GM12878 (cell line): ENCODE measurements around the gene RDH12. TPM values are rescaled to one million over a fixed set of nuclear protein-coding genes. Genes with fewer than 3 reads are reported as not detected.

ENCODE experiments used
- ATAC-seq: fragments of 200-7000 bp; cut with Tn5 transposase; 3 replicates; pipeline ENCODE4 v1.9.1; 2020; ENCODE audit warnings: mild to moderate bottlenecking, moderate library complexity
- BruUV-seq: library from RNA; stranded (reverse); fragments of 400-500 nt; replicated peaks from 2 replicates; lab custom pipeline; 2021; lab: Mats Ljungman, UMichigan
- CTCF ChIA-PET: fragments of 300-600 bp; sonication (Branson Sonifier 250); formaldehyde crosslinking; extraction: SDS; loops from one replicate; lab custom pipeline; 2021; ENCODE audit warnings: inconsistent platforms; lab: Yijun Ruan, JAX
- POLR2A ChIA-PET: fragments of 350-600 bp; formaldehyde crosslinking; extraction: SDS; loops from one replicate; lab custom pipeline; 2021; ENCODE audit warnings: inconsistent platforms; lab: Charles Lee
- RAD21 ChIA-PET: fragments of 300-600 bp; sonication (Branson Sonifier 250); formaldehyde crosslinking; loops from one replicate; lab custom pipeline; 2023; ENCODE audit warnings: antibody characterized with exemption; ENCODE audit not compliant: unreplicated experiment; lab: Charles Lee
- SMC1A ChIA-PET: fragments of 300-600 bp; sonication (Branson Sonifier 250); formaldehyde crosslinking; loops from one replicate; lab custom pipeline; 2023; ENCODE audit not compliant: unreplicated experiment, uncharacterized antibody; lab: Charles Lee
- DNase-seq: peaks from one replicate; pipeline ENCODE4 v3.0.0-alpha.2; 2011; ENCODE audit warnings: low read depth, low spot score
- FAIRE-seq: peaks from 3 replicates; lab custom pipeline; 2011; peaks lifted over from hg19 to GRCh38; lab: Jason Lieb, UNC
- H2AFZ ChIP-seq: 2 replicates; pipeline ENCODE4 v1.6.0; 2011; ENCODE audit warnings: low read depth, low read length, control low read depth; ENCODE audit not compliant: control insufficient read depth
- H3K27ac ChIP-seq: 2 replicates; pipeline ENCODE4 v1.5.1; 2011; ENCODE audit warnings: control low read depth; ENCODE audit not compliant: control insufficient read depth, insufficient read depth
- H3K27me3 ChIP-seq, 2 experiments: replicated peaks in 1 of 2; 2 replicates each; pipeline versions ENCODE4 v1.6.0 to v1.6.1; 2011; ENCODE audit warnings: low read length in 1 of 2; ENCODE audit not compliant: control insufficient read depth in 2 of 2, insufficient read depth in 2 of 2
- H3K36me3 ChIP-seq, 2 experiments: 2 replicates each; pipeline ENCODE4 v1.5.1; 2011; ENCODE audit warnings: low read length in 1 of 2; ENCODE audit not compliant: control insufficient read depth in 2 of 2, insufficient read depth in 2 of 2
- H3K4me1 ChIP-seq: 2 replicates; pipeline ENCODE4 v1.6.1; 2011; ENCODE audit warnings: mild to moderate bottlenecking, low read length, moderate library complexity, mixed read lengths; ENCODE audit not compliant: control insufficient read depth, insufficient read depth
- H3K4me2 ChIP-seq: 2 replicates; pipeline ENCODE4 v1.6.0; 2011; ENCODE audit warnings: control low read depth; ENCODE audit not compliant: control insufficient read depth, insufficient read depth
- H3K4me3 ChIP-seq: fragments of 200-600 bp; sonication (generic); 2 replicates; pipeline ENCODE4 v1.5.1; 2016
- H3K79me2 ChIP-seq: 2 replicates; pipeline ENCODE4 v1.6.0; 2011; ENCODE audit warnings: low read length; ENCODE audit not compliant: control insufficient read depth, insufficient read depth
- H3K9ac ChIP-seq: 2 replicates; pipeline ENCODE4 v1.8.0; 2011; ENCODE audit warnings: low read length, control low read depth, mixed read lengths; ENCODE audit not compliant: control insufficient read depth, insufficient read depth
- H3K9me3 ChIP-seq: replicated peaks from 3 replicates; pipeline ENCODE4 v1.5.1; 2011; ENCODE audit warnings: mild to moderate bottlenecking, low read length; ENCODE audit not compliant: control insufficient read depth, insufficient read depth
- H4K20me1 ChIP-seq: 2 replicates; pipeline ENCODE4 v1.6.0; 2011; ENCODE audit not compliant: control insufficient read depth, insufficient read depth
- ASH2L ChIP-seq: fragments of 300-600, 200-600 bp; sonication (generic); IDR thresholded peaks from 2 replicates; pipeline ENCODE4 v1.6.1; 2017; ENCODE audit warnings: low read depth, mild to moderate bottlenecking, borderline replicate concordance
- CHD1 ChIP-seq: IDR thresholded peaks from 2 replicates; pipeline ENCODE4 v1.6.1; 2012; ENCODE audit warnings: low read depth, low read length, improper control_type of control experiment
- HDGF ChIP-seq: fragments of 450-650 bp; IDR thresholded peaks from 2 replicates; pipeline ENCODE4 v1.6.1; 2016; ENCODE audit warnings: antibody characterized with exemption
- IRF4 ChIP-seq: IDR thresholded peaks from 2 replicates; pipeline ENCODE4 v1.6.1; 2011; ENCODE audit warnings: low read depth, low read length
- LARP7 ChIP-seq: fragments of 450-650 bp; IDR thresholded peaks from 2 replicates; pipeline ENCODE4 v1.6.1; 2017; ENCODE audit warnings: mild to moderate bottlenecking
- MYB ChIP-seq: fragments of 150-350 bp; IDR thresholded peaks from 2 replicates; pipeline ENCODE4 v1.6.1; 2014; ENCODE audit warnings: mild to moderate bottlenecking, low read depth, low read length, borderline replicate concordance
- RAD21 ChIP-seq: IDR thresholded peaks from 2 replicates; pipeline ENCODE4 v1.6.1; 2011; ENCODE audit warnings: mild to moderate bottlenecking, low read depth, low read length, moderate library complexity; ENCODE audit not compliant: insufficient read depth
- RBBP5 ChIP-seq: fragments of 200-600 bp; sonication (generic); conservative IDR thresholded peaks from 2 replicates; pipeline ENCODE4 v1.6.1; 2016
- SIN3A ChIP-seq: IDR thresholded peaks from 2 replicates; pipeline ENCODE4 v1.6.1; 2012; ENCODE audit warnings: low read depth, low read length, improper control_type of control experiment
- SMAD5 ChIP-seq: IDR thresholded peaks from 2 replicates; pipeline ENCODE4 v1.6.1; 2016; ENCODE audit warnings: antibody characterized with exemption, low read depth
- SREBF1 ChIP-seq: IDR thresholded peaks from 2 replicates; pipeline ENCODE4 v1.6.1; 2012; ENCODE audit warnings: mild to moderate bottlenecking, low read length
- TCF7 ChIP-seq: IDR thresholded peaks from 2 replicates; pipeline ENCODE4 v1.6.1; 2014; ENCODE audit warnings: antibody characterized with exemption, borderline replicate concordance
- WRNIP1 ChIP-seq: IDR thresholded peaks from 2 replicates; pipeline ENCODE4 v1.6.1; 2011; ENCODE audit warnings: low read depth, low read length, improper control_type of control experiment, borderline replicate concordance
- ZBED1 ChIP-seq: IDR thresholded peaks from 2 replicates; pipeline ENCODE4 v1.6.1; 2016; ENCODE audit warnings: borderline replicate concordance
- ZNF384 ChIP-seq: IDR thresholded peaks from 2 replicates; pipeline ENCODE4 v1.6.1; 2012; ENCODE audit warnings: low read depth, mild to moderate bottlenecking, low read length, improper control_type of control experiment, borderline replicate concordance
- WGBS: methylation state at CpG from one replicate; pipeline ENCODE4 v1.1.6; 2016; ENCODE audit warnings: low lambda C conversion rate; ENCODE audit not compliant: insufficient replicate concordance, insufficient coverage; ENCODE audit errors: missing lambda C conversion rate; 5-methylcytosine and 5-hydroxymethylcytosine counted together
- in situ Hi-C: fragments of 300-500 bp; cut with MboI; formaldehyde crosslinking; loops from 9 replicates; pipeline ENCODE4 v1.14.3; 2018; ENCODE audit warnings: mixed read lengths
- intact Hi-C: fragments of 100-400 bp; cut with micrococcal nuclease; formaldehyde crosslinking; loops from one replicate; pipeline ENCODE4 v1.14.2; 2022; ENCODE audit not compliant: unreplicated experiment
- polyA plus RNA-seq, 11 experiments: library from polyadenylated mRNA; depleted of rRNA in 4 of 11; unstranded in 6 of 11; stranded (reverse) in 5 of 11; fragments of >200 nt; fragmentation: Nextera tagmentation in 4 of 11; fragmentation: Illumina TruSeq in 1 of 11; extraction: Ambion mirVana in 4 of 11; extraction: Trizol in 1 of 11; gene quantifications; 1 replicate in 1 of 11; 2 replicates in 10 of 11; pipeline versions ENCODE4 v1.2.1 to v1.2.3, GENCODE V29; 2011 to 2016; ENCODE audit warnings: inconsistent platforms in 2 of 11, missing spikeins in 2 of 11, low read depth in 1 of 11
- total RNA-seq, 4 experiments: library from RNA; depleted of rRNA in 3 of 4; stranded (reverse); fragments of >200 nt in 3 of 4; fragmentation: Illumina TruSeq in 1 of 4; extraction: Trizol in 1 of 4; gene quantifications; 2 replicates each; pipeline versions ENCODE4 v1.2.1 to v1.2.3, GENCODE V29; 2013 to 2021
- TF ChIP-seq, protein P1 (sequence below): IDR thresholded peaks from 2 replicates; pipeline ENCODE4 v1.6.1; 2012; ENCODE audit warnings: low read depth, low read length, improper control_type of control experiment
- TF ChIP-seq, protein P2 (sequence below): fragments of 450-650 bp; IDR thresholded peaks from 2 replicates; pipeline ENCODE4 v1.6.1; 2017; ENCODE audit warnings: mild to moderate bottlenecking, low read depth, inconsistent platforms; ENCODE audit not compliant: poor library complexity, severe bottlenecking
- TF ChIP-seq, protein P3 (sequence below): fragments of 450-650 bp; IDR thresholded peaks from 2 replicates; pipeline ENCODE4 v1.6.1; 2014; ENCODE audit warnings: mild to moderate bottlenecking
- TF ChIP-seq, protein P4 (sequence below): fragments of 450-650 bp; formaldehyde crosslinking; IDR thresholded peaks from 2 replicates; pipeline ENCODE4 v1.4.0; 2022; ENCODE audit warnings: mild to moderate bottlenecking, moderate library complexity

RDH12 gene
- total and polyA plus RNA-seq, 10 of the 15 experiments (the other 5 are each of a cell fraction or from before 2014, with no cell fraction given), result not detected

DNA sequence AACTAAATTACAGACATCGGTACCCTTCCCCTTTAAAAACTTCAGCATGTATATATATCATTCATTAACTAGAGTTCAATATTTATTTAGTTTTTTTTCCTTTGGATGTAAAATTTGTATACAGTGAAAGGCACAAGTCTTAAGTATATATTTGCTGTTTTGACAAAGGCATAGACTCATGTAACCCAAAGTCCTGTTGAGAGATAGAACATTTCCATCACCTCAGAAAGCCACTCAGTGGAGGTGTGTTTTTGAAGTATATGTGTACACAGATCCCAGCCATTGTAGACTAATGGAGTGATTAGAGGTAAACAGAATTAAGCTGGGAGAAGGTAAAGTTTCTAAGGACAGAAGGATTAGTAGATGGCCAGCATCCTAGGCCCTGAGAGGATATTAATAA, 15.4 kb downstream of the RDH12 start:
- no peaks in the 10 kb centered on the region for H3K36me3 ChIP-seq
- no peak overlapping the region for H3K9ac ChIP-seq
- ChIA-PET CTCF (interaction anchor here (0.7 kb wide), 1 partner anchor 145 kb away, joined by 3 read pairs; no protein-coding TSS in a partner anchor), RAD21 (no interaction called here), SMC1A (interaction anchor here (1.4 kb wide), 1 partner anchor 19 kb away, joined by 3 read pairs; no protein-coding TSS in a partner anchor), POLR2A (no interaction called here)
- TF ChIP-seq, protein P1, sequence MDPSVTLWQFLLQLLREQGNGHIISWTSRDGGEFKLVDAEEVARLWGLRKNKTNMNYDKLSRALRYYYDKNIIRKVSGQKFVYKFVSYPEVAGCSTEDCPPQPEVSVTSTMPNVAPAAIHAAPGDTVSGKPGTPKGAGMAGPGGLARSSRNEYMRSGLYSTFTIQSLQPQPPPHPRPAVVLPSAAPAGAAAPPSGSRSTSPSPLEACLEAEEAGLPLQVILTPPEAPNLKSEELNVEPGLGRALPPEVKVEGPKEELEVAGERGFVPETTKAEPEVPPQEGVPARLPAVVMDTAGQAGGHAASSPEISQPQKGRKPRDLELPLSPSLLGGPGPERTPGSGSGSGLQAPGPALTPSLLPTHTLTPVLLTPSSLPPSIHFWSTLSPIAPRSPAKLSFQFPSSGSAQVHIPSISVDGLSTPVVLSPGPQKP, result no peak
- TF ChIP-seq, protein P2, sequence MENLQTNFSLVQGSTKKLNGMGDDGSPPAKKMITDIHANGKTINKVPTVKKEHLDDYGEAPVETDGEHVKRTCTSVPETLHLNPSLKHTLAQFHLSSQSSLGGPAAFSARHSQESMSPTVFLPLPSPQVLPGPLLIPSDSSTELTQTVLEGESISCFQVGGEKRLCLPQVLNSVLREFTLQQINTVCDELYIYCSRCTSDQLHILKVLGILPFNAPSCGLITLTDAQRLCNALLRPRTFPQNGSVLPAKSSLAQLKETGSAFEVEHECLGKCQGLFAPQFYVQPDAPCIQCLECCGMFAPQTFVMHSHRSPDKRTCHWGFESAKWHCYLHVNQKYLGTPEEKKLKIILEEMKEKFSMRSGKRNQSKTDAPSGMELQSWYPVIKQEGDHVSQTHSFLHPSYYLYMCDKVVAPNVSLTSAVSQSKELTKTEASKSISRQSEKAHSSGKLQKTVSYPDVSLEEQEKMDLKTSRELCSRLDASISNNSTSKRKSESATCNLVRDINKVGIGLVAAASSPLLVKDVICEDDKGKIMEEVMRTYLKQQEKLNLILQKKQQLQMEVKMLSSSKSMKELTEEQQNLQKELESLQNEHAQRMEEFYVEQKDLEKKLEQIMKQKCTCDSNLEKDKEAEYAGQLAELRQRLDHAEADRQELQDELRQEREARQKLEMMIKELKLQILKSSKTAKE, result no peak
- TF ChIP-seq ASH2L, result no peak
- no peak for TF ChIP-seq MYB
- no peak for TF ChIP-seq SMAD5
- no peak for TF ChIP-seq LARP7
- TF ChIP-seq, protein P3, sequence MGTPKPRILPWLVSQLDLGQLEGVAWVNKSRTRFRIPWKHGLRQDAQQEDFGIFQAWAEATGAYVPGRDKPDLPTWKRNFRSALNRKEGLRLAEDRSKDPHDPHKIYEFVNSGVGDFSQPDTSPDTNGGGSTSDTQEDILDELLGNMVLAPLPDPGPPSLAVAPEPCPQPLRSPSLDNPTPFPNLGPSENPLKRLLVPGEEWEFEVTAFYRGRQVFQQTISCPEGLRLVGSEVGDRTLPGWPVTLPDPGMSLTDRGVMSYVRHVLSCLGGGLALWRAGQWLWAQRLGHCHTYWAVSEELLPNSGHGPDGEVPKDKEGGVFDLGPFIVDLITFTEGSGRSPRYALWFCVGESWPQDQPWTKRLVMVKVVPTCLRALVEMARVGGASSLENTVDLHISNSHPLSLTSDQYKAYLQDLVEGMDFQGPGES, result no peak
- TF ChIP-seq RAD21, result no peak
- no peak for TF ChIP-seq RBBP5
- TF ChIP-seq HDGF, result no peak
- no peak for TF ChIP-seq TCF7
- no peak for TF ChIP-seq WRNIP1
- TF ChIP-seq ZBED1, result no peak
- no peak for TF ChIP-seq IRF4
- TF ChIP-seq SREBF1, result no peak
- TF ChIP-seq CHD1, result no peak
- TF ChIP-seq, protein P4, sequence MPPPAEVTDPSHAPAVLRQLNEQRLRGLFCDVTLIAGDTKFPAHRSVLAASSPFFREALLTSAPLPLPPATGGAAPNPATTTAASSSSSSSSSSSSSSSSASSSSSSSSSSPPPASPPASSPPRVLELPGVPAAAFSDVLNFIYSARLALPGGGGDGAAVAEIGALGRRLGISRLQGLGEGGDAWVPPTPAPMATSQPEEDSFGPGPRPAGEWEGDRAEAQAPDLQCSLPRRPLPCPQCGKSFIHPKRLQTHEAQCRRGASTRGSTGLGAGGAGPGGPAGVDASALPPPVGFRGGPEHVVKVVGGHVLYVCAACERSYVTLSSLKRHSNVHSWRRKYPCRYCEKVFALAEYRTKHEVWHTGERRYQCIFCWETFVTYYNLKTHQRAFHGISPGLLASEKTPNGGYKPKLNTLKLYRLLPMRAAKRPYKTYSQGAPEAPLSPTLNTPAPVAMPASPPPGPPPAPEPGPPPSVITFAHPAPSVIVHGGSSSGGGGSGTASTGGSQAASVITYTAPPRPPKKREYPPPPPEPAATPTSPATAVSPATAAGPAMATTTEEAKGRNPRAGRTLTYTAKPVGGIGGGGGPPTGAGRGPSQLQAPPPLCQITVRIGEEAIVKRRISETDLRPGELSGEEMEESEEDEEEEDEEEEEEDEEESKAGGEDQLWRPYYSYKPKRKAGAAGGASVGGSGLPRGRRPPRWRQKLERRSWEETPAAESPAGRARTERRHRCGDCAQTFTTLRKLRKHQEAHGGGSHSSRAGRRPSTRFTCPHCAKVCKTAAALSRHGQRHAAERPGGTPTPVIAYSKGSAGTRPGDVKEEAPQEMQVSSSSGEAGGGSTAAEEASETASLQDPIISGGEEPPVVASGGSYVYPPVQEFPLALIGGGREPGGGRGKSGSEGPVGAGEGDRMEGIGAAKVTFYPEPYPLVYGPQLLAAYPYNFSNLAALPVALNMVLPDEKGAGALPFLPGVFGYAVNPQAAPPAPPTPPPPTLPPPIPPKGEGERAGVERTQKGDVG, result no peak
- TF ChIP-seq SIN3A, result no peak
- no peak for TF ChIP-seq ZNF384
- 89% methylated on average over 1 of the region's 1 CpG for WGBS
- H2AFZ ChIP-seq, result no peak overlapping the region
- in situ Hi-C loops, result no loop called here
- H3K4me3 ChIP-seq, result no peak overlapping the region
- H3K27me3 ChIP-seq, result no peaks in the 10 kb centered on the region
- DNase-seq, result no peak
- no peak for ATAC-seq
- no TSS peak for BruUV-seq
- no peaks in the 10 kb centered on the region for H4K20me1 ChIP-seq
- no peak for FAIRE-seq
- no peaks in the 10 kb centered on the region for H3K9me3 ChIP-seq
- no peaks in the 10 kb centered on the region for H3K79me2 ChIP-seq
- no peak overlapping the region for H3K27ac ChIP-seq
- H3K4me2 ChIP-seq, result no peak overlapping the region
- H3K4me1 ChIP-seq, result no peaks in the 10 kb centered on the region; the same call in 1 of the 2 replicates
- intact Hi-C loops, result no loop called here
